Ishikawa (cell line): ENCODE measurements around the gene CTPS1.

Experiments
- CEBPB ChIP-seq: IDR thresholded peaks from 2 replicates; pipeline ENCODE4 v1.6.1; 2012
- EGR1 ChIP-seq: IDR thresholded peaks from 2 replicates; pipeline ENCODE4 v1.6.1; 2012
- TAF1 ChIP-seq: IDR thresholded peaks from 2 replicates; pipeline ENCODE4 v1.6.1; 2012; ENCODE audit warnings: low read depth, mild to moderate bottlenecking
- TF ChIP-seq, protein P1 (sequence below): IDR thresholded peaks from 2 replicates; pipeline ENCODE4 v1.6.1; 2012
- TF ChIP-seq, protein P2 (sequence below): IDR thresholded peaks from 2 replicates; pipeline ENCODE4 v1.6.1; 2012

DNA sequence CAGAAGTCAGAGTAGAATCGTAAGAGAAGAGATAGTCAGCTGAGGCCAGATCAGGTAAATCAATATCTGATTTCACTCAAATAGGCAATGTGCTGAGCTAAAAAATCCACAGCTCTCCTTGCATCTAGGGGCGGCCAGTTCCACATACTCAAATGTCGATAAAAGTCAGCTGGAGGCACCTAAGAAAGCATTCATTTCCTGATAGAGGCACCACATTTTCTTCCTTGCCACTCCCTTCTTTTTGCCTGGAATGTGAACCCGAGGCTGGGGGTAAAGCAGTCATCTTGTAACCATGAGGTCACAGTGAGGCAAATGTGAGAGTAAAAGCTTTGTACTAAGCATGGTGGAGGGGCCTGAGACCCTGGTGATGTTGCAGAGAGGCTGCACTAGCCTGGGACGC lies 24.2 kb upstream of the CTPS1 start:
- TF ChIP-seq TAF1 (no peak), CEBPB (no peak), EGR1 (no peak)
- TF ChIP-seq, protein P1, sequence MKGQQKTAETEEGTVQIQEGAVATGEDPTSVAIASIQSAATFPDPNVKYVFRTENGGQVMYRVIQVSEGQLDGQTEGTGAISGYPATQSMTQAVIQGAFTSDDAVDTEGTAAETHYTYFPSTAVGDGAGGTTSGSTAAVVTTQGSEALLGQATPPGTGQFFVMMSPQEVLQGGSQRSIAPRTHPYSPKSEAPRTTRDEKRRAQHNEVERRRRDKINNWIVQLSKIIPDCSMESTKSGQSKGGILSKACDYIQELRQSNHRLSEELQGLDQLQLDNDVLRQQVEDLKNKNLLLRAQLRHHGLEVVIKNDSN = no peak
- TF ChIP-seq, protein P2, sequence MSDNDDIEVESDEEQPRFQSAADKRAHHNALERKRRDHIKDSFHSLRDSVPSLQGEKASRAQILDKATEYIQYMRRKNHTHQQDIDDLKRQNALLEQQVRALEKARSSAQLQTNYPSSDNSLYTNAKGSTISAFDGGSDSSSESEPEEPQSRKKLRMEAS = no peak
